ES-I3 (cell line): ENCODE data around the gene UBE2D4.

Experiments
- H3K36me3 ChIP-seq: 2 replicates; pipeline ENCODE4 v1.6.1; 2013; ENCODE audit warnings: mild to moderate bottlenecking, low read length, control low read depth, moderate library complexity; ENCODE audit not compliant: insufficient read depth
- H3K4me1 ChIP-seq: 2 replicates; pipeline ENCODE4 v1.6.1; 2013; ENCODE audit warnings: mild to moderate bottlenecking, control low read depth, low read length; ENCODE audit not compliant: insufficient read depth
- H3K9ac ChIP-seq: 2 replicates; pipeline ENCODE4 v1.6.1; 2013; ENCODE audit warnings: low read depth, mild to moderate bottlenecking, low read length, moderate library complexity
- H3K9me3 ChIP-seq: 2 replicates; pipeline ENCODE4 v1.6.1; 2013; ENCODE audit warnings: mild to moderate bottlenecking, low read length, moderate library complexity; ENCODE audit not compliant: control insufficient read depth, insufficient read depth

UBE2D4 gene

DNA sequence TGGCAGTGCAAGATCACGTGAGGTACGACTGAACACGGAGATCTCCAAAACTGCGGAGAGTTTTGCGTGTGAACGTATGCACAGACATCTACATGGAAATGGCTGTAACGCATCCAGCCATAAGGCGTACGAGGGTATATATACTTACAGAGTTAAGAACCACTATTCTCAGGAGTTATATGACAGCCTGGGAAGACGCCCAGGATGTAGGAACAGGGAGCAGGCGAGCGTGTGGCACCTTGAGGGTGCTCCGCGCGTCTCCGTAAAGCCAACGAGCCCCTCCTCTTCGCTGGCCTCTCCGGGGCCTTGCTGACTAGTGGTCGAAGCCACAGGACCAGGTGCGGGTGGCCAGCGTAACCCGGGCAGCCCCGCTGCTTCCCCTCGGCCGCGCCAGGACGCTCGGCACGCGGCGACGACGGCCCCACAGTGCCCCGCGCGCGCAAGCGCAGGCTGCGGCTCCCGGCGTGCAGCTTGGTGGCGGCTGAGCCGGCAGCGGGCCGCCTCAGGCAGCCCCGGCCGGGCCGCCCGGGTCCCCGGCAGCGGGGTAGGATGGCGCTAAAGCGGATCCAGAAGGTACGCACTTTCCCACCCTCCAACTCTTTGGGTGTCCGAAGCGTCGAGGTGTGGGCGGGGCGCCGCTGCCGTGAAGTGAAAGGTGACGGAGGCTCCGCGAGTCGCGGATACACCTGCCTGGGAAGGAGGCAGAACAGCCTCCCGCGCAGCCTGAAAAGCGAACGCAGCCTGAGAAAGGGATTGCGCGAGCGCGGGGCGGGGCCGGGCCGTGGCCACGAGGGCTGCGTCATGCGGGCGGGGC, at the start of gene UBE2D4:
TSS of gene UBE2D4 (plus strand) at position 453 of the 814 bp plus-strand sequence. CDS start at position 550, 97 bp downstream.
- peak within 1 kb of the TSS; percentile 70 for H3K9ac ChIP-seq
- no peaks in the 10 kb centered on the region for H3K36me3 ChIP-seq
- no peaks in the 10 kb centered on the region for H3K4me1 ChIP-seq
- no peaks in the 10 kb centered on the region for H3K9me3 ChIP-seq

DNA sequence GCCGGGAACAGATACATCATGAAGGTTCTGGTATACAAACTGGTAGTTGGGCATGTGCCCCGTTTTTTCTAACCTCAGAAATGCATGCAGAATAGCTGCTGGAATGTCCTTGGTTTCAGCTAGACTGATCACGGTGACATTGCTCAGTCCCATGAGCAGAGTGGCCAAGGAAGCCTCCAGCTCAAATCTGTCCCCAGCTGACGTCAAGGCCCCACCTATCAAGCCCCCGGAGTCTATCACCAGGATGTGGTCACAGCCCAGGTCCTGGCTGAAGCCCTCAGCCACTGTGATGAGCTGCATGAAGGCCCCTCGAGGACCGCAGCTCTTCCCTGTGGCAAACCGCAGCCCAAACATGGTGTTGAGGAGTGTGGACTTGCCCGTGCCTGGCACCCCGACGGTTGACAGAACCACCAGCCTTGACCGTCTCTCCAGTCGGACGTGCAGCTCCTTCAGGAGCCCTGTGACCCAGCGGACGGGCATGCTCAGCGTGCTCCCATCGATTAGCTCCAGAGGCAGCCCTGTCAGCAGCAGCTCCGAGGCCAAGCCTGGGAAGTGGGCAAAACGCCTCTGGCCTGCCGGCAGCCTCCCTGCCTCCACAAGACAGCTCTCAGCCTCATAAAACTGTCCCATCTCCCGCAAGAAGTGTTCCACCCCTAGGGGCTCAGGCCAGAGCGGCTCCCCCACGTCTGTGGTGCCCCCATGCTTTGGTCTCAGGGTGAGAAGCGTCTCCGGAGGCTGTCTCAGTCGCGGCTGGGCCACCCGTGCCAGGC, 49.1 kb upstream of the UBE2D4 start:
- Histone ChIP-seq H3K9ac (no peak overlapping the region), H3K9me3 (no peaks in the 10 kb centered on the region), H3K36me3 (peaks cover 4% of the 10 kb centered on the region), H3K4me1 (peaks cover 16% of the 10 kb centered on the region)

- H3K9ac ChIP-seq, result no peak overlapping the region
- H3K9me3 ChIP-seq, result no peaks in the 10 kb centered on the region
- peaks cover 4% of the 10 kb centered on the region for H3K36me3 ChIP-seq
- H3K4me1 ChIP-seq, result peaks cover 12% of the 10 kb centered on the region
Observed at GRCh38 chr7:43877968-43878864, 48.0 kb upstream of the UBE2D4 start.

- H3K9ac ChIP-seq, result no peak overlapping the region
- H3K36me3 ChIP-seq, result peaks cover 4% of the 10 kb centered on the region
- H3K9me3 ChIP-seq, result no peaks in the 10 kb centered on the region
- peaks cover 12% of the 10 kb centered on the region for H3K4me1 ChIP-seq
Observed at GRCh38 chr7:43878867-43879266, 47.4 kb upstream of the UBE2D4 start.

DNA sequence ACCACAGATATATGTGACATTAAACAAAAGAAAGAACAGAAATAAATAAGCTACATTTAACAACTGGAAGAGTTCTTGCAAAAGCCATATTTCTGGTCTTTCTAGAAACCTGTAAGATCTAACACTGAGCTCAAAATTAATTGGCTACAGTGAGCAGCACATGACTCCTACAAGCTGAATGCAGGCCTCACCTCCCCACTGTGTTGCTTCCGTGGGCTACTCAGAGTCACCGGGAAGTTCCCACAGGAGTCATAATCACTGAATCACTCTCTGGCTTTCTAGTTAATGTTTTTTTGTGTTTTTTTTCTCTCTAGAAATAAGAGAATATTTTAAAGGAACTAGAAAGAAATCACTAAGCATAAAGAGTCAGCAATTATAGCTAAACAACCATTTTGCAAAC, 46.8 kb upstream of the UBE2D4 start:
- H3K9me3 ChIP-seq, result no peaks in the 10 kb centered on the region
- H3K9ac ChIP-seq, result no peak overlapping the region
- H3K4me1 ChIP-seq, result peaks cover 12% of the 10 kb centered on the region
- H3K36me3 ChIP-seq, result peaks cover 4% of the 10 kb centered on the region

GRCh38 chr7:43880596-43880995, 45.6 kb upstream of the UBE2D4 start:
- Histone ChIP-seq H3K4me1 (peaks cover 12% of the 10 kb centered on the region), H3K9ac (no peak overlapping the region), H3K9me3 (no peaks in the 10 kb centered on the region), H3K36me3 (peaks cover 4% of the 10 kb centered on the region)

DNA sequence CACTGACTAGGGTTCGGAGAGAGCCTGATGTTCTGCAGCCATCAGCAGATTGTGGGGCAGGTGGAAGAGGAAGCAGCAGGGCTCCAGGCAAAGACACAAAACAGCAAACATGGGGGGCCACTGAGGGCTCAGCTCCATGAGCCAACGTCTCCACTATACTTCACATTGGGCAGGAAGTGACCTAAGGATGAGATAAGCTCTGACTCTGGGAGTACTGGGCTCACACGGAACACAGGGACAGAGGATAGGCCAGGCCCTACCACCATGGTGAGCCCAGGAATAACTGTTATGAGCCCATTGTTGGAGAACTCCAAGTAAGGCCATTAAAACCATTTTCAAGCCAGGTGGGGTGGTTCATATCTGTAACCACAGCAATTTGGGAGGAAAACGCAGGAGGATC, 42.0 kb upstream of the UBE2D4 start:
- no peak overlapping the region for H3K9ac ChIP-seq
- H3K4me1 ChIP-seq, result peaks cover 13% of the 10 kb centered on the region
- no peaks in the 10 kb centered on the region for H3K9me3 ChIP-seq
- H3K36me3 ChIP-seq, result peaks cover 4% of the 10 kb centered on the region

GRCh38 chr7:43884617-43885016, 41.6 kb upstream of the UBE2D4 start:
- peaks cover 4% of the 10 kb centered on the region for H3K36me3 ChIP-seq
- H3K9me3 ChIP-seq, result no peaks in the 10 kb centered on the region
- H3K9ac ChIP-seq, result no peak overlapping the region
- peaks cover 17% of the 10 kb centered on the region for H3K4me1 ChIP-seq

DNA sequence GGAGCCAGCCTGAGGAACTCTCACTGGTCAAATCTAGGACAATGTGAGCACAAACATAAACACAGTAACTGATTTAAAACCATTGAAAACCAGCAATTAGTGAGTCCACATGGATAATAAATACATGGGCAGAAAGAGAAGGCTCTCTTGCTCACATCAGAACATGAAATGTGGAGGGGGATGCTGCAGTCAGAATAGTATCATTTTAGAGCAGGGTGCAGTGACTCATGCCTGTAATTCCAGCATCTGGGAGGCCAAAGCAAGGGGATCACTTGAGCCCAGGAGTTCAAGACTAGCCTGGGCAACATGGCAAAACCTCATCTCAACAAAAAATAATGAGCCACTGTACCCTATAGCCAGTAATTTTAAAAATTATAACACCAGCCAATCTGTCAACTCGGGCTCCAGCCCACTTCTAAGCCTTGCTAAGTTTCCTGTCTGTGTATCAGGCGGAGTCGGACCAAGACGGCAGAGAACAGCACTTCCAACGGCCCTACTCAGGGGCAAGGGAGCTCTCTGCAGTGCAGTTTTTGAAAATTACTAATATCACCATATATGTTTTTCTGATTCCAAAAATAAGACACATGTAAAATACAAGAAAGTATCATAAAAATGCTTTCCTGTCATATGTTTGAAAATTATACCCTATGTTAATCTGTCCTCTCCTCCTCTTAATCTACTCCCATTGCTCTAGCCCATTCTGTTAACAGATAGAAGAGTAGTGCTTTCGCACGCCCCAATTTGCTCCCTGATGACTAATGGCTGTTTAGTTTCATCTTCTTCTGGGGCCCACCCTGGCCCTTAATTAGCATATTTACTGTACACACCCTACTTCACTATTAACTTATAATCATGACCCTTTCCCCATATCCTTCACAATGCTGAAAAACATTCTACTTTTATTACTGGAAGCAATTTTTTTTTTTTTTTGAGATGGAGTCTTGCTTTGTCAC, 37.0 kb upstream of the UBE2D4 start:
- 0 out of 2 replicates have a peak, but pooled peaks cover 5% of the 10 kb centered on the region for H3K4me1 ChIP-seq
- no peaks in the 10 kb centered on the region for H3K9me3 ChIP-seq
- no peak overlapping the region for H3K9ac ChIP-seq
- no peaks in the 10 kb centered on the region for H3K36me3 ChIP-seq

DNA sequence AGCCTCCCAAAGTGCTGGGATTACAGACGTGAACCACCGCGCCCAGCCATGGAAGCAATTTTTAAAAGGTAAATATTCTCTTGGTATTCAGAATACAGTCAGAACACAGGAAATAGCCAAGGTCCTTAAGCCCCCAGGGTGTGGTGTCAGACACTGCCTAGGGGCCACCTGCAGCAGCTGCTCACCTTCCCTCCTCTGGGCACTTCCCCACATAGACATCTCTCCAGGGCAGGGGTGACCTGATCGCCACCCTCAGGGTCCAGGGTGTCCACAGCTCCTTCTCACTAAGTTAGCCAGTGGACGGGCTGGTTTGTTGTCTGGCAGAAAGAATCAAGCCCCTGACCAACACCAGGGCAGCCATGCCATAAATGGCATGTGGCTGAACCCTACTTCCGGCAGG, 35.8 kb upstream of the UBE2D4 start:
- Histone ChIP-seq H3K36me3 (no peaks in the 10 kb centered on the region), H3K9ac (no peak overlapping the region), H3K9me3 (no peaks in the 10 kb centered on the region)

DNA sequence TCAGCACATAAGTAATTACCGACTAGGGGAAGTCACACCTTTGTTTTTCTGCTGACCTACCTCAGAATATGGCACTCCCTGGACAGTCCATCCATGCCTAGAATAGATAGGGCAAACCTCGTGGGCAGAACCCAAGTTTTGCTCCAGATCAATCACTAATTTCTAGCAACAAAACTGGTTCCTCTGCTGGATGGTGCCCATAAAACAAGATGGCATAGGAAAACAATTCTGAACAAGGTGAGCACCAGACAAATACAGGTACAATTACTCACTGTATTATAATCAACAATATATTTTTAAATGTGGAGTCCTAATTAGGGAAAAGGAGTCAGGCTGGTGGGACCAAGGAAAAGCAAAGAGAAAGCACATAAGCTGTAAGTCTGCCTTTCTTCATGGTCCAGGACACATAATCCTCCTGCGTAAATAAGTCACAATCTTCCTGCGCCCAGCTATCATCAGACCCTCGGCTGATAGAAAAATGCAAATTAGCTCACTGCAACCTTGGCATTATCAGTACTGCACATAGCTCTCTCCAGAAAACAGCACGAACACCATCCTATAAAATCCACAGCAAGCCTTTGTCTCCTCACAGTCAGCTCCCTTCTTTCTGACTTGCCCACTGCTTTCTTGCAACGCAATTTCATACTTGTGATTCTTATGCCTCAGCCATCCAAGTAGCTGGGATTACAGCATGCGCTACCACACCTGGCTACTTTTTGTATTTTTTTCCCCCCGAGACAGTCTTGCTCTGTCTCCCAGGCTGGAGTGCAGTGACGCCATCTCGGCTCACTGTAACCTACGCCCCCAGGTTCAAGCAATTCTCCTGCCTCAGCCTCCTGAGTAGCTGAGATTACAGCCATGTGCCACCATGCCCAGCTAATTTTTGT, 34.9 kb upstream of the UBE2D4 start:
- H3K9ac ChIP-seq, result no peak overlapping the region
- H3K36me3 ChIP-seq, result no peaks in the 10 kb centered on the region
- no peaks in the 10 kb centered on the region for H3K9me3 ChIP-seq
- H3K4me1 ChIP-seq, result 0 out of 2 replicates have a peak, but pooled peaks cover 5% of the 10 kb centered on the region

More for the DNA sequence above, 35.8 kb upstream of the UBE2D4 start:
- 0 out of 2 replicates have a peak, but pooled peaks cover 5% of the 10 kb centered on the region for H3K4me1 ChIP-seq

- Histone ChIP-seq H3K9ac (no peak overlapping the region), H3K4me1 (no peaks in the 10 kb centered on the region)
Observed at GRCh38 chr7:43895847-43896415, 30.3 kb upstream of the UBE2D4 start.

More at GRCh38 chr7:43895847-43896415, 30.3 kb upstream of the UBE2D4 start:
- Histone ChIP-seq H3K36me3 (no peaks in the 10 kb centered on the region), H3K9me3 (no peaks in the 10 kb centered on the region)
